ENCODE measurements around the gene MORN3.

MORN3 gene

DNA sequence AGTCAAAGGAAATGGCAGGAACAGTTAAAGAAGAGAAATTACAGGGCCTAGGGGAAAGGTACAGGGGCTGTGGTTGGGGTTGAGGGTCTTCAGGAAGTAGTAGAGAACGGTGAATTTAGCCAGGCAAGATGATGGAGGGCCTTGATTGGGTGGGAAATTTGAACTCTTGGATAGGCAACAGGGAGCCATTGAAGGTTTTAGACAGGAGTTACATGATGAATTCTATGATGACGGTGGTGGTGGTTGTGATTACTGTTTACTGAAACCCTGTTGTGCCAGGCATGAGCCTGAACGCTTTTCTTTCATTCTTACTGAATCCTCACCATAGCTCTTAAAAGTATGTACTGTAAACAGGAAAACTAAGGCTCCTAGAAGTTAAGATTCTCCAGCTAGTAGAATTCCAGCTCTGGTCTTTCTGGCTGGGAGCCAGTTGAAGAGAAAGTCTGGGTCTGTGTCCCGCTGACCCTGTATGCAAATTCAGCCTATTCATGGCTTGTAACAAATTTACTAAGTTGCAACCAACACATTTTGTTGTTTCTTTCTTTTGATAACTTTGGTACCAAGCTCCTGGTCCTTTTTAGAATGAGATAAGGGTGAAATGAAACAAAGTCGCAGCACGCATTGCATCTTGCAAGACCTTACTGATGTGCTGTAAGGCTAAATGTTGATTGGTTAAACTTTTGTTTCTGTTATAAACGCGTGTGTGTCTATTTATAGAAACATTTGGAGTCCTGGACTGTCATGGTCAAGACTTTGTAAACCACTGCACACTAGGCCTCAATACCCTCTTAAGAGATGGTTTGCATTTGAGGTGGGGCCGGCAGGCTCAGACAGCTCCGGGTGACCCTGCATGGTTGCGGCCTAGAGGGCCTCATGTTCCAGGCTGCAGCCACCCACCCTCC, 37.1 kb downstream of the MORN3 start:
- peaks cover 20% of the 10 kb centered on the region for H3K4me1 ChIP-seq (ENCODE audit: insufficient read depth, insufficient read length)
- no peaks in the 10 kb centered on the region for H3K9me3 ChIP-seq (ENCODE audit: insufficient read depth, low read length)
- H3K4me3 ChIP-seq (ENCODE audit: insufficient read length, low read depth) = no peak overlapping the region
- no peak for DNase-seq (ENCODE audit: low read depth, low spot score)
- H3K36me3 ChIP-seq (ENCODE audit: insufficient read depth, insufficient read length, low read length) = peaks cover 45% of the 10 kb centered on the region
- peak overlapping the region; percentile 77 for H3K9ac ChIP-seq (ENCODE audit: insufficient read length, low read depth)
- H3K27me3 ChIP-seq (ENCODE audit: insufficient read depth, insufficient read length) = no peaks in the 10 kb centered on the region
- TF ChIP-seq SUZ12 (IDR thresholded peaks at IDR 0.05; ENCODE audit: extremely low read depth, insufficient read depth, insufficient read length) = no peak
- no peak for TF ChIP-seq ZNF274 (IDR thresholded peaks at IDR 0.05; ENCODE audit: low read depth, low read length)
- TF ChIP-seq YY1 (IDR thresholded peaks at IDR 0.05; ENCODE audit: insufficient read depth, insufficient read length) = no peak

DNA sequence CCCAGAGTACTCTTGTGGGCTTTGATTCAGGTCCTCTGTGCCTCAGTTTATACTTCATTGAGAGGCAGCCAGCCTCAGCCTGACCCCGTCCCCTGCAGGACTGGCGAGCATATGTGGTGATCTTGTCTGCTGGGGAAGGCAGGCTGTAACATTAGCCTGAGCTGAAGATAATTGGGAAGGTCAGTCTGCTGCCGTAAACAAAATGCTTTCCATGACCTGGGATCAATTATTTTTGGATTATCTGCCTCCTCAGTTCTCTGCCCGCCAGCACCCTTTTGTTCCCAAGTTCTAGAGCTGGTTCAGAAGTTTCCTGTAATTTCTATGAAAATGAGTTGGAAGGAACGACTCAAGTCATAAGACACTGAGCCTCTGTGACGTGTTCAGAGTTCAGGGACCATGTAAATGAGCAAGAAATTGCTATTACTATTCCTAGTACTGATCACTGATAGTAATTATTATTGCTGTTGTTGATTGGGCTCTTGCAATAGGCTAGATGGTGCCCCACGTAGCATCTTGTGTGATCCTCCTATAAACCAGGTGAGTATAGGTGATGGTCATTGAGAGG, 38.6 kb downstream of the MORN3 start:
- Histone ChIP-seq H3K36me3 (ENCODE audit: insufficient read depth, insufficient read length, low read length) (peaks cover 38% of the 10 kb centered on the region), H3K4me1 (ENCODE audit: insufficient read depth, insufficient read length) (peaks cover 20% of the 10 kb centered on the region), H3K4me3 (ENCODE audit: insufficient read length, low read depth) (no peak overlapping the region), H3K9ac (ENCODE audit: insufficient read length, low read depth) (no peak overlapping the region), H3K27me3 (ENCODE audit: insufficient read depth, insufficient read length) (no peaks in the 10 kb centered on the region), H3K9me3 (ENCODE audit: insufficient read depth, low read length) (no peaks in the 10 kb centered on the region)
- DNase-seq (ENCODE audit: low read depth, low spot score) = no peak
- TF ChIP-seq YY1 (IDR thresholded peaks at IDR 0.05; ENCODE audit: insufficient read depth, insufficient read length) (no peak), SUZ12 (IDR thresholded peaks at IDR 0.05; ENCODE audit: extremely low read depth, insufficient read depth, insufficient read length) (no peak), ZNF274 (IDR thresholded peaks at IDR 0.05; ENCODE audit: low read depth, low read length) (no peak)

GRCh38 chr12:121628536-121628935, 40.9 kb downstream of the MORN3 start:
- Histone ChIP-seq H3K4me1 (ENCODE audit: insufficient read depth, insufficient read length) (peaks cover 20% of the 10 kb centered on the region), H3K27me3 (ENCODE audit: insufficient read depth, insufficient read length) (no peaks in the 10 kb centered on the region), H3K9ac (ENCODE audit: insufficient read length, low read depth) (peak overlapping the region; percentile 97), H3K36me3 (ENCODE audit: insufficient read depth, insufficient read length, low read length) (peaks cover 28% of the 10 kb centered on the region), H3K9me3 (ENCODE audit: insufficient read depth, low read length) (no peaks in the 10 kb centered on the region), H3K4me3 (ENCODE audit: insufficient read length, low read depth) (peak overlapping the region; percentile 92)
- no peak for TF ChIP-seq ZNF274 (IDR thresholded peaks at IDR 0.05; ENCODE audit: low read depth, low read length)
- TF ChIP-seq SUZ12 (IDR thresholded peaks at IDR 0.05; ENCODE audit: extremely low read depth, insufficient read depth, insufficient read length) = no peak
- no peak for TF ChIP-seq YY1 (IDR thresholded peaks at IDR 0.05; ENCODE audit: insufficient read depth, insufficient read length)
- no peak for DNase-seq (ENCODE audit: low read depth, low spot score)

DNA sequence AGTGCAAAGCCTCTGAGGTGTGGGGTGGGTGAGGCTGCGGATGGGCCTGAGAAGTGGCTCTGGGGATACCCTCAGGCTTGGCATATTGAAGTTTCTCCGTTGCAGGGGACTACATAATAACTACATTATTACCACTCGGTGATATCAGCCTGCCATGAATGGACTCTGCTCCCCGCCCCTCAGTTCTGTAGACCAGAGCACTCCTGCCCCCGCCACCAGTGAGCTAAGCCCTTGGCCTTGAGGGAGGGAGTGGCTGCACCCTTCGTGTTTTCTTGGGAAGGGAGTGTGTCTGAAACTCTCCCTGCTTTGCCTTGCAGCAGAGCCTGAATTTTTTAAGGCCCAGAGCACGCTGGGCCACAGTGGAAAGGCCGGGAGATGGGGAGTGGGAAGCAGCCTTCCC, 41.4 kb downstream of the MORN3 start:
- TF ChIP-seq YY1 (IDR thresholded peaks at IDR 0.05; ENCODE audit: insufficient read depth, insufficient read length) (no peak), ZNF274 (IDR thresholded peaks at IDR 0.05; ENCODE audit: low read depth, low read length) (no peak), SUZ12 (IDR thresholded peaks at IDR 0.05; ENCODE audit: extremely low read depth, insufficient read depth, insufficient read length) (no peak)
- peaks cover 28% of the 10 kb centered on the region for H3K36me3 ChIP-seq (ENCODE audit: insufficient read depth, insufficient read length, low read length)
- no peak for DNase-seq (ENCODE audit: low read depth, low spot score)
- peak overlapping the region; percentile 97 for H3K9ac ChIP-seq (ENCODE audit: insufficient read length, low read depth)
- H3K9me3 ChIP-seq (ENCODE audit: insufficient read depth, low read length) = no peaks in the 10 kb centered on the region
- H3K4me3 ChIP-seq (ENCODE audit: insufficient read length, low read depth) = peak overlapping the region; percentile 92
- no peaks in the 10 kb centered on the region for H3K27me3 ChIP-seq (ENCODE audit: insufficient read depth, insufficient read length)
- H3K4me1 ChIP-seq (ENCODE audit: insufficient read depth, insufficient read length) = peaks cover 16% of the 10 kb centered on the region

DNA sequence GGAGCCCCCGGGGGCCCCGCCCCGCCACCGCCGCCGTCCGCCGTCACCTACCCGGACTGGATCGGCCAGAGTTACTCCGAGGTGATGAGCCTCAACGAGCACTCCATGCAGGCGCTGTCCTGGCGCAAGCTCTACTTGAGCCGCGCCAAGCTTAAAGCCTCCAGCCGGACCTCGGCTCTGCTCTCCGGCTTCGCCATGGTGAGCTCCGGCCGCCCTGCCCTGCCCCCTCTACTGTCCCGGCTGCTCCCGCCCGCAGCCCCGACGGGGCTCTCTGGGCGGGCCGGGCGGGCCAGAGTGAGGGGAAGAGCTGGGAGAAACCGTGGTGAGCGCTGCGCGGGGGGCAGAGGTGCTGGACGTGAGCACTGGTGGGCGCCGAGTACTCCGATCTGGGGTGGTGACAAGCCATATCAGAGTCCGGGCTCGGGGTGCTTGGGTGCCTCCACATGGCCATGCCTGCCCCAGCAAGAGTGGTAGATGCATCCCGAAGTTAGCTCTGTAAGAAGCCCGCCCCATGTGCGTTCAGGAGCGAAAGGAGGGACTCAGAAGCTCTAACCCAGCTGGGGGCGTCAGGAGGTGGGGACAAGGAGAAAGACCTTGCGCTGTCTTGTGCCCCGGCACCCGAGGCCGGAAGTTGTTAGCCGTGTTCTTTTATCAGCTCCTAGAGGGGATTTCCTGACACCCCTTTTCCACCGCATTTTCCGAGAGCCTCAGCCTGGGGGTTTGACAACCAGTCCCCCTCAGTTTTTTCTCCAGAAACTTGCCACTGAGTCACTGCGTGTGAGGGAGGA, 42.4 kb downstream of the MORN3 start:
- H3K9ac ChIP-seq (ENCODE audit: insufficient read length, low read depth) = peak overlapping the region; percentile 97
- H3K27me3 ChIP-seq (ENCODE audit: insufficient read depth, insufficient read length) = no peaks in the 10 kb centered on the region
- H3K4me3 ChIP-seq (ENCODE audit: insufficient read length, low read depth) = peak overlapping the region; percentile 92
- H3K9me3 ChIP-seq (ENCODE audit: insufficient read depth, low read length) = no peaks in the 10 kb centered on the region
- H3K4me1 ChIP-seq (ENCODE audit: insufficient read depth, insufficient read length) = peaks cover 12% of the 10 kb centered on the region
- H3K36me3 ChIP-seq (ENCODE audit: insufficient read depth, insufficient read length, low read length) = peaks cover 25% of the 10 kb centered on the region
- no peak for TF ChIP-seq ZNF274 (IDR thresholded peaks at IDR 0.05; ENCODE audit: low read depth, low read length)
- TF ChIP-seq YY1 (IDR thresholded peaks at IDR 0.05; ENCODE audit: insufficient read depth, insufficient read length) = no peak
- no peak for TF ChIP-seq SUZ12 (IDR thresholded peaks at IDR 0.05; ENCODE audit: extremely low read depth, insufficient read depth, insufficient read length)
- DNase-seq (ENCODE audit: low read depth, low spot score) = peak; percentile 57

GRCh38 chr12:121626087-121626852, 43.2 kb downstream of the MORN3 start, which contains the start of gene ORAI1:
Gene ORAI1 (plus strand): TSS chr12:121626530.
- peak; percentile 95 for DNase-seq (ENCODE audit: low read depth, low spot score)
- peak within 1 kb of the TSS; percentile 97 for H3K9ac ChIP-seq (ENCODE audit: insufficient read length, low read depth)
- no peaks in the 10 kb centered on the region for H3K9me3 ChIP-seq (ENCODE audit: insufficient read depth, low read length)
- TF ChIP-seq YY1 (IDR thresholded peaks at IDR 0.05; ENCODE audit: insufficient read depth, insufficient read length) = no peak
- TF ChIP-seq ZNF274 (IDR thresholded peaks at IDR 0.05; ENCODE audit: low read depth, low read length) = no peak
- no peak for TF ChIP-seq SUZ12 (IDR thresholded peaks at IDR 0.05; ENCODE audit: extremely low read depth, insufficient read depth, insufficient read length)
- peak within 1 kb of the TSS; percentile 92 for H3K4me3 ChIP-seq (ENCODE audit: insufficient read length, low read depth)
- peaks cover 23% of the 10 kb centered on the region for H3K36me3 ChIP-seq (ENCODE audit: insufficient read depth, insufficient read length, low read length)
- no peaks in the 10 kb centered on the region for H3K27me3 ChIP-seq (ENCODE audit: insufficient read depth, insufficient read length)
- peaks cover 12% of the 10 kb centered on the region for H3K4me1 ChIP-seq (ENCODE audit: insufficient read depth, insufficient read length)

All from NT2/D1 (cell line).